Endodermal cell (in vitro differentiated cells): ENCODE measurements around the gene MISP. TPM values are rescaled to one million over a fixed set of nuclear protein-coding genes. Genes with fewer than 3 reads are reported as not detected.

Source experiments
- DNase-seq: peaks from one replicate; pipeline ENCODE4 v3.0.0-alpha.2; 2017
- H3K27ac ChIP-seq: 2 replicates; pipeline ENCODE4 v1.5.1; 2013; ENCODE audit warnings: mild to moderate bottlenecking, low read depth, low read length, moderate library complexity
- H3K27me3 ChIP-seq: 2 replicates; pipeline ENCODE4 v1.6.1; 2013; ENCODE audit warnings: mild to moderate bottlenecking, low read length, moderate library complexity; ENCODE audit not compliant: insufficient read depth, control insufficient read depth, poor library complexity, severe bottlenecking
- H3K36me3 ChIP-seq: 2 replicates; pipeline ENCODE4 v1.7.0; 2013; ENCODE audit warnings: mild to moderate bottlenecking, low read length, moderate library complexity; ENCODE audit not compliant: control insufficient read depth, insufficient read depth
- H3K4me1 ChIP-seq: one replicate; pipeline ENCODE4 v1.7.0; 2013; ENCODE audit warnings: low read length; ENCODE audit not compliant: control insufficient read depth, insufficient read depth
- H3K4me3 ChIP-seq: 2 replicates; pipeline ENCODE4 v1.5.1; 2013; ENCODE audit warnings: mild to moderate bottlenecking, low read length, moderate library complexity
- H3K9ac ChIP-seq: 2 replicates; pipeline ENCODE4 v1.6.1; 2013; ENCODE audit warnings: mild to moderate bottlenecking, low read length, moderate library complexity; ENCODE audit not compliant: poor library complexity, severe bottlenecking; ENCODE audit errors: extremely low read depth
- H3K9me3 ChIP-seq: 2 replicates; pipeline ENCODE4 v1.6.1; 2013; ENCODE audit warnings: mild to moderate bottlenecking, low read length, moderate library complexity; ENCODE audit not compliant: control insufficient read depth
- H3K27ac Mint-ChIP-seq: 2 replicates; pipeline ENCODE4 v1.8.0; 2020; ENCODE audit warnings: mixed read lengths
- H3K27me3 Mint-ChIP-seq: 2 replicates; pipeline ENCODE4 v1.8.0; 2021; ENCODE audit warnings: mild to moderate bottlenecking, mixed read lengths; ENCODE audit not compliant: insufficient read depth
- H3K36me3 Mint-ChIP-seq: 2 replicates; pipeline ENCODE4 v1.8.0; 2020; ENCODE audit warnings: low read depth, mixed read lengths
- H3K4me1 Mint-ChIP-seq: 2 replicates; pipeline ENCODE4 v1.8.0; 2020; ENCODE audit warnings: mixed read lengths
- H3K4me3 Mint-ChIP-seq: 2 replicates; pipeline ENCODE4 v1.8.0; 2020; ENCODE audit warnings: mild to moderate bottlenecking, moderate library complexity, mixed read lengths
- H3K9me3 Mint-ChIP-seq: 2 replicates; pipeline ENCODE4 v1.8.0; 2020; ENCODE audit warnings: mild to moderate bottlenecking, mixed read lengths
- WGBS, 2 experiments: methylation state at CpG; one replicate each; pipeline versions ENCODE4 v1.1.5 to v1.1.7; 2013; ENCODE audit warnings: missing lambda C conversion rate in 2 of 2, mixed read lengths in 1 of 2; ENCODE audit not compliant: insufficient coverage in 1 of 2, insufficient read length in 1 of 2; 5-methylcytosine and 5-hydroxymethylcytosine counted together
- total RNA-seq, 2 donors: library from RNA; stranded (reverse); fragmentation: NEBNext Ultra II Directional in 1 of 2; extraction: Animal tissue kit (Norgen Biotek cat#: 25700) in 1 of 2; gene quantifications; 2 replicates in 1 of 2; 3 replicates in 1 of 2; pipeline ENCODE4 v1.2.1, GENCODE V29; 2021
- TF ChIP-seq, protein P1 (sequence below): fragments of 200-600 bp; sonication (generic); conservative IDR thresholded peaks from 2 replicates; pipeline ENCODE4 v1.5.0; 2021; ENCODE audit warnings: antibody characterized with exemption, mild to moderate bottlenecking

MISP gene
- total RNA-seq, 2 donors from 2014 or later, result 0.11 TPM; not detected in 1

- Mint-ChIP-seq H3K9me3 (peaks cover 11% of the 10 kb centered on the region), H3K4me3 (peak overlapping the region; percentile 38), H3K27ac (no peak overlapping the region), H3K4me1 (no peaks in the 10 kb centered on the region), H3K36me3 (no peaks in the 10 kb centered on the region), H3K27me3 (peaks cover 11% of the 10 kb centered on the region)
- WGBS, 2 experiments, result 35 to 41% methylated on average over 6 to 46 of the region's 50 CpGs
- Histone ChIP-seq H3K9ac (no peak overlapping the region), H3K4me1 (no peaks in the 10 kb centered on the region), H3K36me3 (no peaks in the 10 kb centered on the region), H3K27ac (no peak overlapping the region), H3K4me3 (no peak overlapping the region), H3K27me3 (no peaks in the 10 kb centered on the region), H3K9me3 (no peaks in the 10 kb centered on the region)
- TF ChIP-seq, protein P1, sequence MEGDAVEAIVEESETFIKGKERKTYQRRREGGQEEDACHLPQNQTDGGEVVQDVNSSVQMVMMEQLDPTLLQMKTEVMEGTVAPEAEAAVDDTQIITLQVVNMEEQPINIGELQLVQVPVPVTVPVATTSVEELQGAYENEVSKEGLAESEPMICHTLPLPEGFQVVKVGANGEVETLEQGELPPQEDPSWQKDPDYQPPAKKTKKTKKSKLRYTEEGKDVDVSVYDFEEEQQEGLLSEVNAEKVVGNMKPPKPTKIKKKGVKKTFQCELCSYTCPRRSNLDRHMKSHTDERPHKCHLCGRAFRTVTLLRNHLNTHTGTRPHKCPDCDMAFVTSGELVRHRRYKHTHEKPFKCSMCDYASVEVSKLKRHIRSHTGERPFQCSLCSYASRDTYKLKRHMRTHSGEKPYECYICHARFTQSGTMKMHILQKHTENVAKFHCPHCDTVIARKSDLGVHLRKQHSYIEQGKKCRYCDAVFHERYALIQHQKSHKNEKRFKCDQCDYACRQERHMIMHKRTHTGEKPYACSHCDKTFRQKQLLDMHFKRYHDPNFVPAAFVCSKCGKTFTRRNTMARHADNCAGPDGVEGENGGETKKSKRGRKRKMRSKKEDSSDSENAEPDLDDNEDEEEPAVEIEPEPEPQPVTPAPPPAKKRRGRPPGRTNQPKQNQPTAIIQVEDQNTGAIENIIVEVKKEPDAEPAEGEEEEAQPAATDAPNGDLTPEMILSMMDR, result no peak
- peak; percentile 99 for DNase-seq
Observed at GRCh38 chr19:703651-704446, 47.1 kb upstream of the MISP start.

DNA sequence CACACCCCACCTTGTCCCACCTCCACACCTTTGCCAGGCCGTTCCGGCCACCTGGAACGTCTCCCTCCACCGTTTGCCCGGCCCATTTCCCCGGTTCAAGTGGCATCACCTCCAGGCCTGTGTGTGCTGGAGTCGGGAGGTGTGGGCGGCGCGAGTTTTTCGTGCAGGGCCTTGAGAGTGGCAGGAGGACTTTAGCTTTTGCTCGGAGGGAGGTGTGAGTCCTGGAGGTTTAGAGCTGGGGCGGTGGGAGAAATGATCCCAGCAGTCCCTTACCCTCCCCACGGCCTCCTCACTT, 46.5 kb upstream of the MISP start:
- H3K36me3 ChIP-seq, result no peaks in the 10 kb centered on the region
- no peaks in the 10 kb centered on the region for H3K9me3 ChIP-seq
- Mint-ChIP-seq H3K27me3 (peaks cover 11% of the 10 kb centered on the region), H3K9me3 (peaks cover 11% of the 10 kb centered on the region), H3K4me1 (no peaks in the 10 kb centered on the region), H3K4me3 (no peak overlapping the region), H3K27ac (no peak overlapping the region), H3K36me3 (no peaks in the 10 kb centered on the region)
- no peak overlapping the region for H3K9ac ChIP-seq
- TF ChIP-seq, protein P1, result no peak
- no peak for DNase-seq
- no peak overlapping the region for H3K27ac ChIP-seq
- H3K4me1 ChIP-seq, result no peaks in the 10 kb centered on the region
- no peaks in the 10 kb centered on the region for H3K27me3 ChIP-seq
- no peak overlapping the region for H3K4me3 ChIP-seq
- WGBS, 2 experiments, result 79 to 90% methylated on average over 2 to 13 of the region's 14 CpGs

GRCh38 chr19:708154-709143, 42.5 kb upstream of the MISP start, which contains the start of gene PALM:
Gene PALM, plus strand, starts transcription at chr19:708935. Its CDS starts 212 bp downstream, at chr19:709147.
- TF ChIP-seq, protein P1, result peak; percentile 50
- no peak within 1 kb of the TSS for H3K27ac Mint-ChIP-seq
- H3K4me1 ChIP-seq, result no peaks in the 10 kb centered on the region
- peak within 1 kb of the TSS; percentile 53 for H3K4me3 Mint-ChIP-seq
- H3K27me3 Mint-ChIP-seq, result peaks cover 11% of the 10 kb centered on the region
- peaks cover 8% of the 10 kb centered on the region for H3K4me1 Mint-ChIP-seq
- peak; percentile 87 for DNase-seq
- 34 to 40% methylated on average over 4 to 29 of the region's 93 CpGs for WGBS, 2 experiments
- H3K4me3 ChIP-seq, result peak within 1 kb of the TSS; percentile 76
- peak within 1 kb of the TSS; percentile 38 for H3K27ac ChIP-seq
- no peaks in the 10 kb centered on the region for H3K36me3 ChIP-seq
- H3K9me3 ChIP-seq, result no peaks in the 10 kb centered on the region
- H3K36me3 Mint-ChIP-seq, result no peaks in the 10 kb centered on the region
- peak within 1 kb of the TSS; percentile 11 for H3K9ac ChIP-seq
- no peaks in the 10 kb centered on the region for H3K27me3 ChIP-seq
- peaks cover 11% of the 10 kb centered on the region for H3K9me3 Mint-ChIP-seq
